GM19351 (cell line): ENCODE results near the gene GIMAP4.
A peak's percentile ranks its signal among the peaks of the same experiment; 100 is the strongest.
"Not testable (repeated sequence)": the region's sequence is repeated elsewhere in the genome, so short reads cannot be mapped to it uniquely, and the experiment has no call there.

Experiments
- ATAC-seq: cut with Tn5 transposase; IDR thresholded peaks from one replicate; pipeline ENCODE4 v1.9.1; 2021; ENCODE audit warnings: mild to moderate bottlenecking, moderate library complexity; ENCODE audit not compliant: unreplicated experiment

GIMAP4 gene

DNA sequence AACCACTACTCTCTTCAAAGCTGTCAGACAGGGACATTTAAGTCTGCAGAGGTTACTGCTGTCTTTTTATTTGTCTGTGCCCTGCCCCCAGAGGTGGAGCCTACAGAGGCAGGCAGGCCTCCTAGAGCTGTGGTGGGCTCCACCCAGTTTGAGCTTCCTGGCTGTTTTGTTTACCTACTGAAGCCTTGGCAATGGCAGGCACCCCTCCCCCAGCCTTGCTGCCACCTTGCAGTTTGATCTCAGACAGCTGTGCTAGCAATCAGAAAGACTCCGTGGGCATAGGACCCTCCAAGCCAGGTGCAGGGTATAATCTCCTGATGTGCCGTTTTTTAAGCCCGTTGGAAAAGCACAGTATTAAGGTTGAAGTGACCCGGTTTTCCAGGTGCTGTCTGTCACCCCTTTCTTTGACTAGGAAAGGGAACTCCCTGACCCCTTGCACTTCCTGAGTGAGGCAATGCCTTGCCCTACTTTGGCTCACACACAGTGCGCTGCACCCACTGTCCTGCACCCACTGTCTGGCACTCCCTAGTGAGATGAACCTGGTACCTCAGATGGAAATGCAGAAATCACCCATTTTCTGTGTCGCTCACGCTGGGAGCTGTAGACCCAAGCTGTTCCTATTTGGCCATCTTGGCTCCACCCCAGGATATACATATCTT is 12.9 kb downstream of the GIMAP4 start:
- ATAC-seq = not testable (repeated sequence)

DNA sequence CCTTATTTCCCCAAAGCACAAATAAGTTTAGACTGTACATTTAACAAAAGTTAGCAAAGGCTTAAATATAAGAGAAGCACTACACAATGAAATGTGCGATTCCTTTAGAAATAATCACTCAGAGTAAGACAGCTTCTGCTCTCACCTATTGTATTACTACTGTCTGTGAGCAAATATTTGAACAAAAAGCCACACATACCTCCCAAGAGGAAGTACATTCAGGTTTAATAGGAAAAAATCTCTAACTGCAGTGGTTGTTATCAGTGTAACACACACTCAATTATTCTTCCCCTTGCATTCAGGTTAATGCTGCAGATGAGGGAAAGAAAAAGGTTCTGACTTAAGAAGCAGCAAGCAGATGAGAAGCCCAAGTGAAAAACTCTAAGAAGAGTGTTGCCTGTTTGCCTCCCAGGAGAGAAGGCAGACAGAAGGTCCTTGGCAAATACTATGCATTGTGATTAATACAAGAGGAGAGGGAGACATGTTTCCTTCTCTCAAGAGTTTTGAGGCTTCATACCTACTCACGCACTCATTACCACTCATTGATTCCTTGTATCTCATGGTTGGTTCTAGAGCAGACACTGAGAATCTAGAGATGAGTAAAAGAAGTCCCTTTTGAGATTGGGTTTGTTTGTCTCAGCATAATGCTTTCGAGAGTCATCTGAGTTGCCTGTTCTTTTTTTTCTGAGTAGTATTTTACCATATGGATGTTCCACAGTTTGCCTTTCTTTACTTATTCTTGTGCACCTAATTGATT is 13.6 kb downstream of the GIMAP4 start:
- no peak for ATAC-seq

DNA sequence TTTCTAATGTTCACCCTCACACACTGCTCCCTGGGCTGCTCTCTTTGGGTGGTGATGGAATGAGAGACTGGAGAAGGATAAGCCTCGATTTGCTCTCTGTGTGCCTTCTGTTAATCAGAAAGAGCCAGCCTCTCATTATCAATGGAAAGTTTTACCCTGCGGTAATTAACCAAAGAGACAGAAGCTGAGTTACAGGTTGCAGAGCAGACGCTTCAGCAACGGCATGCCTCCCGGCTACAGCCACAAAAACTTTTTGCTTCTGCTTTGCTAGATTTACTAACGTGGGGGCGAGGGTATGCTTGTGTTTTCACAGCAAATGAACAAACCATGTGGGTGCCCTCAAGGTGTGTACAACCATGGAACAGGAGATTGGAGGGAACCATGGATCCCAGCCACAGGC is 18.0 kb downstream of the GIMAP4 start:
- ATAC-seq = no peak

DNA sequence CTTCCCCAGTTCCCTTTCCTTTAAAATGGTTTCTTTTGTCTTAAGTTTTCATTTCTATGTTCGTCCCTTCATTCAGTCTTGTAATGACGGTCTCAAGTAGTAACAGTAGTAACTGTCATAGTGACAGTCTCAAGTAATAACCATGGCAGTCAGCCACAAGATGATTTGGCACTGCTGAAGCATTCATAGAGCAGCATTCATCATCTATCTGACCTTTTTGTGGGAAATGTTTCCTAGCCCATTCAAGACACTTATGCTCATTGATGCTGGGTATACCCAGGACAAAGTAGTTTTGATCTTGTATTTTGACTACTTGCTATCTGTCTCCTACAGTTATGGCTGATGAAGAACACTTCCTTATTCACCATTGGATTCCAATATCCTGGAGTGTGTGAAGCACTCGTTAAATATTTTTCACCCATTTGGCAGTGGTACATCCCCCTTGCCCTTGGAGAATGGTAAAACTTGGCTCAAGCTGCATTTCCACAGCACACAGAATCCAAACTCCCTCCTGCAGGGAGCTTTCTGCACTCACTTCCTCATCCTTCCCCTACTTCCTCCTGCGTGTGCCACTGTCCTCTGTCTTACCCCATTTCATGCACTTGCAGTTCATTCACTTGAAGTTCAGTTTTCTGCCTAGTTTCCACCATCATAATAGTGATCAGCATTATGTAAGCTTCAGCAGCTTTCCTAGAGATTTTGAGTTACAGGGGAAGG is 19.0 kb downstream of the GIMAP4 start:
- no peak for ATAC-seq

DNA sequence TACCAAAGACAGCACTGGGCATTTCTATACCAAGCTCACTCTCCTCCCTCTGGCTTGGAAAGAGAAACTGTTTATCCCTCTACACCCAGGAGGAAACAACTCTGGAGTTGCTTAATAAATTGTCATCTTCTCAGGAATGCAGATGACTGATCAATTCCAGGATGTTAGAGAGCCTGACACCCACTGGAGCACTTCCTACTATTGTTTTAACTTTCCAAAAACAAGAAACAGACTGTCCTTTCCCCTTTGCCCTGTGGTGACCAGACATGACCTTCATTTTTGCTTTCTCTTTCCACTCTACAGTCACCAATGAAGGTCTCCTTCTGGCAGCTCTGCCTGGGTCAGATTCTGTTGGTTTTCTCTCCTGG is 19.6 kb downstream of the GIMAP4 start:
- no peak for ATAC-seq

DNA sequence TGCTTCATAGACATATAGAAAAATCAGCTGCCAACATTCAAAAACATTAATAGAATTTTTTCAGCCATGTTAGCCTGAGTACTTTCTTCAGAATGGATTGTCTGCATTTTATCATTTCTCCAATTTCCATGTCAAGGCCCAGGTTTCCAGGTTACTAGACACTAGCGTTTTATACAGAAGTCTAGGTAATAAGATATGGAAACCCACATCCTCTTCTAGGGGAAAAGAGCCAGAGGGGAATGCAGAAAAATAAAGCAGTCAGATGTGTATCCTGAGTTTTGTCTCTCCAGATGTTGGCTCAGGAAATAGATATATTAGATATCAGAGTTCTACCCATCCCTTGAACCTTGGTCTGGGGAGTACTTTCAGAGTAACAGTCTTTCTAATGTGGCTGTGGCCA is 20.4 kb downstream of the GIMAP4 start:
- ATAC-seq = no peak

DNA sequence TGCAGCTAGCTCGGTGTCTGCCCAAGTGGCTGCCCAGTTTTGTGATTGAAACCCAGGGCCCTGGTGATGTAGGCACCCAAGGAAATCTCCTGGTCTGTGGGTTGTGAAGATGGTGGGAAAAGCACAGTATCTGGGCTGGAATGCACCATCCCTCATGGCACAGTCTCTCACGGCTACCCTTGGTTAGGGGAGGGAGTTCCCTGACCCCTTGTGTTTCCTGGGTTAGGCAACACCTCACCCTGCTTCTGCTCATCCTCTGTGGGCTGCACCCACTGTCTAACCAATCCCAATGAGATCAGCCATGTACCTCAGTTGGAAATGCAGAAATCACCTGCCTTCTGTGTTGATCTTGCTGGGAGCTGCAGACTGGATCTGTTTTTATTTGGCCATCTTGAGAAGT is 27.6 kb downstream of the GIMAP4 start:
- no peak for ATAC-seq

DNA sequence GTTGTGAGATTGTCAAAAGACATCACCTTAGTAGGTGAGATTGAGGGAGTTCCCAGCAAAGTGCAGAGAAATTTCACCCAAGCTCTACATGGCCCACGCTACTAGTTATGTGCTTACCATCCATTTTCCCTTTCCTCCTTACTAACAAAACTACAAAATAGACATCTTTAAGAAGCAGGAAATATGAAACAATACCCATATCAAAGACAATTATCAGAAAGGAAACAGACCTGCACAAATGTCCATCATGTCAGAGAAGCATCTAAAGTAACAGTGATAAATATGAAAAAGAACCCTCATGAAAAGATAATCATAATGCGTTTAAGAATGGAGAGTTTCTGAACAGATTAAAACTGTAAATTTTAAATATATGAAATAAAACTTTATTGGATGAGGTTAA is 28.2 kb downstream of the GIMAP4 start:
- no peak for ATAC-seq

DNA sequence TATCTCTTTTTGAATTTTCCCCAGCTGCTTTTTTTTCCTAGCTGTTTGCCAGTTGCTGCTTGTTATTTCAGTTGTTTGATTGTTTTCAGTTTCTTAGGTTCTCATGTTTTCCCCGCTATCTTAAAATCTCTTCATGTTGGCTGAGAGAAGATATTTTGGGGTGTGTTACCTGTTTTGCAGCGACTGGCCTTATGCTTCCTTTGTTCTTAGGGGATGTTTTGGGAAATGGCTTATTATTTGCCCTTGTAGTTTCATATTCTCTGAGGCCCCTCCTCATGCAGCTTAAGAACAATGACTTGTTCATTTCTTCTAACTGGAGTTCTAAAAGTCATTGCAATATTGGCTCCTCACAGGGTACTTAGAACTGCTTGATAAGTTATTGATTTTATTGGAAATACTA is 36.4 kb downstream of the GIMAP4 start:
- ATAC-seq = not testable (repeated sequence)

DNA sequence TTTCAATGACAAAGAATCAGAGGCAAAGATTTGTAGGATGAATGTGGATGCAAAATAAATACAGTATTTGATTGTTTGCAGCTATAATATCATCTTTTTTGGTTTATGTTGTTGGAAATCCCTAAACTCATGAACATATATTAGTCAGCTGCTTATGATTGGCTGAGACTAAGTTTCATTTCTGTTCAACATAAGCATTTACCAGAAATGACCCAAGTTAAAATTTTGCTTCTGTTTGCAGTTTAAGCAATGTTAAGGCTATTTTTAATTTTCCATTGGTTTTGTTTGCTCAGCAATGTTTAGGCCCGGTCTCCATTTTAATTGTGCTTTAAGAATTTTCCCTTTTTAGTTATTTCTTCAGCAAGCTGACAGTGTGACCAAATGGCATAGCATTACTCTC is 43.0 kb downstream of the GIMAP4 start:
- ATAC-seq = no peak

DNA sequence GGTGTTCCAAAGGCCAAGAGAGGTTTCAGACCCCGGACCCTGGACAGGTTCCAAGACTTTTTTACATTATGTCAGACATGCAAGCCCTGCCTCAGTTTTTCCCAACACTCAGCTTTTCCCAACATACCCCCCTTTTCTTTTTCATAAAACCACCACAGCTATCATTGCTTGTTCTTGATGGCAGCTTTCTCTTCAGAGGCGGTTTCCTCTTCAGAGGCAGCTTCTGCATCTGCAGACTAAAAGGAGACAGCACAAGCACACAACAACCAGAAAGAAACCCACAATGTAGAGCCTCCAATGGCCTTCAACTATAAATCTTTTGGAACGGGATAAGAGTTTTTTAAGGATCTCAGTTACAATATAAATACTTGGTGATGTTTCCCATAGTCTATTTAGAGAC is 45.7 kb downstream of the GIMAP4 start:
- ATAC-seq = no peak

DNA sequence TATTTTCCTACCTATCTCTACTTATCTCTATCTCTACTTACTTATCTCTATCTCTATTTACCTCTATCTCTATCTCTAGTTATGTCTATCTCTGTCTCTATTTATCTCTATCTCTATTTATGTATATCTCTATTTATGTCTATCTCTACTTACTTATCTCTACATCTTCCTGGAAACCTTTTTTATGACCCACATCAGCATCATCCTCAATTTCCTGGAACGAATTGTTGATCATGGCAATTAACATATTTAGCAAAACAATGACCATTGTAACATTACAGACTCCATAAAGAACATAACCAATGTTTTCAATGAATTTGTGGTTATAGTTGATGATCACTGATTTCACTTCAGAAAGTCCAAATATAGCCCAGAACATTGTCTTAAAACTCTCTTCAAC is 46.7 kb downstream of the GIMAP4 start:
- ATAC-seq = no peak

DNA sequence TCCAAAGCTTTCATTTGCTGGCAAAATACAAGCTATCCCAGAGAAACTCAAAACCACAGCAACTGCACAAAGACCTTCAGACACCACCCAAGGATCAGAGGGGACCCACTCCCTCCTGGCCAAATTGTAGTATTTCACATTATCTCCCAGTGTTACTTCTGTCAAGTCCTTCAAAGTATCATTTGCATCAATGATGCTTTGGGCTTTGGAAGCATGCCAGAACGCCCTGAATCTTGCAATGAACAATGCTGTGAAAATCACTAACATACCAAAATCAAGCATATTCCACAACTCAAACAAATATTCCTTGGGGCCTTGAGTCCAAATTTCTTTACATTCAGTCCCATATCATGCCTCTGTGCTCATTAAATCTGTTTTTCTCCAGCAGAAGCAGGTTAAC is 47.2 kb downstream of the GIMAP4 start:
- ATAC-seq = not testable (repeated sequence)

DNA sequence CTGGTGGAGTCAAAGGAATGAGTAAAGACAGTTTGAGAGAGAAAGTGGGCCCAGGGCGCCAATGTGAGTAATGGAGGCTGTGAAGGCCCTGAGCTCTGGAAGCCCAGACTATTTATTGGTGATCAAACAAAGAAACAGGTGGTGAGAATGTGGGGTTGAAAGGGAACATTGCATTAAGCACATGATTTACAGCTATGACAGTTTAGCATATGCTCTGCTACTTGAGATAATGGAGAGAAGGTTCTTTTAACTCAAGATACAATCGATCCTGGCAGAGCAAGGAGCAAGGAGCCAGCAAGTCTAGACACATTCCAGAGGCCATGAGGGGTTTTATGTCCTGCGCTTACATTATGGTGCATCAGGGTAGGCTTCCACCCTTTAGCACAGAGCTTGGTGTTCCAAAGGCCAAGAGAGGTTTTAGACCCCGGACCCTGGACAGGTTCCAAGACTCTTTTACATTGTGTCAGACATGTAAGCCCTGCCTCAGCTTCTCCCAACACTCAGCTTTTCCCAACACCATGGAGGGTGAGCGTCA is 48.1 kb downstream of the GIMAP4 start:
- ATAC-seq = not testable (repeated sequence)

DNA sequence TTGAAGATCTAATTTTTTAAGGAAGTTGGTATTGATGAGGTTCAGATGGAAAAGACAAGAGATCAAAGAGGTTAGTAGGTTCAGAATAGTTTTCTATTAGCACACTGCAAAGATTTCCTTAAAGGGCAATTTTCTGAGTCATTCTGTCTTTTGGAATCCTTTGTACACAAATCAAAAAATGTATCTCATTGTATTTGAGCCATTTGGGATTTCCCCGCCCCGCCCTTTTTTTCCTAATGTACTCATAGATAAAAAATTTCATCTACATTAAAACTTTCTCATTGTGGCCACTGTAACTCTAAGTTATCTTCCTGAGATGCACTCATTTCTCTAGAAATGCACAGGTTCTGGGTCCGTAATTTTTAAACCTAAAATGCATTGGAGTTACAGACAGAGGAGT is 52.9 kb downstream of the GIMAP4 start:
- no peak for ATAC-seq

DNA sequence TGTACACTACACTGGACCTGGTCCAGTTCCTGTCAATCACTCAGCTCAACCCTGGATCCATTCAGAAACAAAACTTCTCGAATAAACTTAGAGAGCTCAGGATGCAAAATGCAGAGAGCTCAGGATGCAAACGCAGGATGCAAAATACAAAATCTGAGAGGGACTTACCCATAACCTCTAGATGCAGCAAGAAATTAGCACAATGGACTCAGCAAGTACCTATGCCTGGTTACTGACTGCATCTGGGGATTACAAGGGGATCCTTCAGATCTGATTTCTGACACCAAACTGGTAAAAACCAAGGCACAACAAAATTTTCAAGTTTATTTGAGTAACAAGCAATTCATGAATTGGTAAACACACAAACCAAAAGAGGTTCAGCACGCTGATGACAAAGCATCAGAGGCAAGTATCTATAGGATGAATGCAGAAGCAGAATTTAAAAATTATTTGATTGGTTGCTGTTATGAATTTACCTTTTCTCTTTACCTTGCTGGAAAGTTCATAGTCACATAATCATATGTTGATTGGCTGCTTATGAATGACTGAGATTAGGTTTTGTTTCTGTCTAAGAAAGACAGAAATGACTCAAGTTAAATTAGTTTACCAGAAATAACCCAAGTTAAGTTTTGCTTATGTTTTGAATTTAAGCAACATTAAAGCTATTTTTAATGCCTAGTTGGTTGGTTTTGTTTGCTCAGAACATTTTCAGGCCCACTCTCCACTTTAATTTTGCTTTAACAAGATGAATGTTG is 53.6 kb downstream of the GIMAP4 start:
- peak; percentile 64 for ATAC-seq

DNA sequence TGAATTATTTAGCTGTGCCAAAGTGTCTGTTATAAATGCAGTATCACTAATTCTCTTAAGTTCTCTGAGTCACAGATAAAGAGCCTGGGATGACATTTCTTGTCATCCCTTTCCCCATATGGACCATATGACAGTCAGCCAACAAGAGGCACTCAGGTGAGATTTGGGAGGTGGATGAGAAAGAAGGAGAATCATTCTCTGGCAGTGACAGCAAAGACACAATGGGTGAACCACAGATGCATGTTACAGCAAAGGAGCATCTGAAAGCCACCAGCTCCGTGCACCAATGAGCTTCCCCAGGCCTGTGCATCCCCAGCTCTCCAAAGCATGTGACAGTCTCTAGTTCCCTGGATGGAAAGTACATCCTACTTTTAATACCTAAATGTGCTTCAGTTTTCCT is 54.2 kb downstream of the GIMAP4 start:
- ATAC-seq = peak; percentile 47
